K562 treated with DMSO at 1 percent for 4 hours (cell line): Measurements from ENCODE around the gene MXI1. TPM values are rescaled to one million over a fixed set of nuclear protein-coding genes. Genes with fewer than 3 reads are reported as not detected.

Source experiments
- total RNA-seq: library from RNA; unstranded; fragments of 300-600 nt; gene quantifications from 2 replicates; pipeline ENCODE4 v1.2.3, GENCODE V29; 2022; ENCODE audit not compliant: insufficient read depth

MXI1 gene
- total RNA-seq: 7.9 and 9.9 TPM in 2 replicates

DNA sequence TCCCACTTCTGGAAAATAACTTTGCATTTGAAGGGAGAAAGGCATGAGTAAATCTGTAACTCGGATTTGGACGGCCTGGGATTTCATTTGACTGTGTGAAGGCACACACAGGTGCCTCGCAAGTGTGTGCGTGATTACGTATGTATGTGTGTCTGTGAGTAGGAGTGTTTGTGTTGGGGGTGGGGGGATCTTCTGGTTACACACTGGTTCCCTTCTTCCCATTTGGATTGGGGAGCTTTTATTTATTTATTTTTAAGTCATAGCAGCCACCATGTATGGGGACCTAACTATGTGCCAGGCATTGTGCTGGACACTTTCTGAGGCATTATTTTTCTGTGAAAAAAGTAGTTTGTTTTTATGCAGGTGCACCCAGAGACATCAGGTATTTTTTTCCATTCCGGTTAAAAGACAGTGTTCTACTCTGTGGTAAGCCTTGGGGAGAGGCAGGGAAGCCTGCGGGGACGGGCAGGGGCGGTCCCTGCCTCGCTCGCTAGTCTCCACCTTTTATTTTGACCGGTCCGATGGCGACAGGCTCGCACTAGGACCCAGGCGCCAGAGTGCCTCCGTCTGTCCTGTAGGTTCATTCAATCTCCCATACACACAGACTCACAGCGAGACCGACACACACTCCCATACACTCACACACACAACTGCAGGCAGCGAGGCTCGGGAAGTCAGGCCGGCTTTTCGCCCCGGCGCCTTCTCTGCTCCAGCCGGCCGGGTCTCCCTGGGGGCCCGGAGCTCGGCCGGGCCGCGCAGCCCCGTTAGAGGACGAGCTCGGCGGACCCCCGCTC is at the start of gene MXI1:
TSS of gene MXI1 (plus strand) at position 595 of the 794 bp plus-strand sequence. CDS start 204 bp downstream, outside the sequence.

DNA sequence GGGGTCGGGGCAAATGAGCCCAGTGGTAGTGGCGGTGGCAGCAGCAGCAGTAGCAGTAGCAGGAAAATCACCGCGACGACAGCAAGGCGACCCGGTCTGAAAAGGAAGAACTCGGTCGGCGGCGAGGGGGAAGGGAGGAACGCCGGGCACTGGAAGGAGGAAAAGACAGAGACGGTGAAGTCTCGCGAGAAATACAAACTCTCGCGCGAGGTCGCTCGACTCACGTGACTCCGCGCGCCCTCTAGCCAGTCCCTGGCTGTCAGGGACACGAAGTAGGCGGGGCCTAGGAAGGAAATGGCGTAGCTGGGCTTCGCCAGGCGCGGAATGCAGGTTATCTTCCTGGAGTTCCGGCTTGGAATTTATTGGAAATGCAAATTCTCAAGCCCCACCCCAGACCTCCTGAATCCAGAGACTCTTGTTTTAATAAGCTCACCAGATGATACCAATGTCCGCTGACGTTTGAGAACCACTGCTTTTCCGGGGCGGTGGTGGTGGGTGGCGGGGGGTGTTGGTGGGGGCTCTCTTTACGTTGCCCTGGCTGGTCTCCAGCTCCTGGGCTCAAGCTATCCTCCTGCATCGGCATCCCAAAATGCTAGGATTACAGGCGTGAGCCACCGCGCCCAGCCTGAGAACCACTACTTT is 97.5 kb downstream of the MXI1 start, which contains the start of gene SMNDC1:
TSS of gene SMNDC1 (minus strand) at position 141 of the 642 bp plus-strand sequence. CDS start 1,333 bp downstream, outside the sequence.

Other genes starting within 250 kb of the MXI1 start
- 27.7 and 34.5 TPM in 2 replicates for gene ADD3, start 199.6 kb upstream of the MXI1 start, total RNA-seq
- 8.9 and 11.8 TPM in 2 replicates for gene SMNDC1, start 97.3 kb downstream of the MXI1 start, total RNA-seq